Measurements from ENCODE around the gene CACNA2D2. TPM values are rescaled to one million over a fixed set of nuclear protein-coding genes. Genes with fewer than 3 reads are reported as not detected.

The CACNA2D2 gene
- total RNA-seq, 1 experiment from 2014 or later: not detected

DNA sequence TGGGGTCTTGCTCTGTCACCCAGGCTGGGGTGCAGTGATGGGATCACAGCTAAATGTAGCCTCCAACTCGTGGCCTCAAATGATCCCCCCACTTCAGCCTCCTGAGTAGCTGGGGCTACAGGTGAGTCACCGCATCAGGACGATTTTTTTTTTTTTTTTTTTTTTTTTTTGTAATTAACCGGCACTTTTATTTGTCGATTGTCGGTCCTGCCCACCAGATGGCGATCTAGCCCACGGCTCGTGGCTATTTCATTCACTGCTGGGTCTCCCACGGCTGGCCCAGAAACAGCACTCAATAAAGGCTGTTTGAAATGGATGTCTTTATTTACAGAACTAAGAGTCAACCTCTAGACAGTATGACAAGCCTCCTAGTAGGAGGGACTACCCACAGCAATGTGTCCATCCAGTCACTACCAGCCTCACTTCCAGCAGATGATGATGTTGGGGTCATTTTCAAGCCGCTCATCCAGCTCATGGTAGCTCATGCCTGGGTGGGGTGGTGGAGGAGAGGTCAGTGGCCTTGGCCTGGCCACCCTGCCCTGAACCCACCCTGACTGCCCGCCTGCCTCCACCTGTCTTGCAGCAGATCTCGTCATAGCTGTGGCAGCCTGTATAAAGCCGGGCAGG lies 156.1 kb downstream of the CACNA2D2 start:
- peaks cover 35% of the 10 kb centered on the region for H3K4me1 ChIP-seq (ENCODE audit: low read length)

GRCh38 chr3:50345586-50346234 lies 157.7 kb downstream of the CACNA2D2 start, which contains the start of gene ZMYND10:
Gene ZMYND10 (minus strand): TSS chr3:50345732. CDS start chr3:50345579, 153 bp downstream.
- no peak within 1 kb of the TSS for H3K9ac ChIP-seq (ENCODE audit: low read length)
- DNase-seq: peak; percentile 82
- H3K4me3 ChIP-seq (ENCODE audit: low read length): peak within 1 kb of the TSS; percentile 36; the same call in 1 of the 2 replicates
- no peaks in the 10 kb centered on the region for H4K20me1 ChIP-seq (ENCODE audit: insufficient read depth, low read depth, low read length)
- H3K27me3 ChIP-seq (ENCODE audit: low read length): no peaks in the 10 kb centered on the region
- H3K79me2 ChIP-seq (ENCODE audit: low read length): peaks cover 15% of the 10 kb centered on the region
- no peak within 1 kb of the TSS for H2AFZ ChIP-seq (ENCODE audit: low read length)
- no peak within 1 kb of the TSS for H3K27ac ChIP-seq (ENCODE audit: low read length)
- H3K9me3 ChIP-seq (ENCODE audit: low read length): no peaks in the 10 kb centered on the region
- peaks cover 36% of the 10 kb centered on the region for H3K4me1 ChIP-seq (ENCODE audit: low read length)
- peak within 1 kb of the TSS; percentile 45 for H3K4me2 ChIP-seq (ENCODE audit: low read depth, low read length, poor library complexity, severe bottlenecking)
- H3K9me2 ChIP-seq (replicated peaks; ENCODE audit: insufficient read depth, low read length): no peaks in the 10 kb centered on the region
- H3K36me3 ChIP-seq (ENCODE audit: insufficient read depth, low read length): no peaks in the 10 kb centered on the region

More for the DNA sequence above, 156.1 kb downstream of the CACNA2D2 start:
- Histone ChIP-seq H3K4me2 (ENCODE audit: low read depth, low read length, poor library complexity, severe bottlenecking) (no peak overlapping the region), H3K4me3 (ENCODE audit: low read length) (no peak overlapping the region), H3K27ac (ENCODE audit: low read length) (no peak overlapping the region), H3K36me3 (ENCODE audit: insufficient read depth, low read length) (no peaks in the 10 kb centered on the region), H3K27me3 (ENCODE audit: low read length) (no peaks in the 10 kb centered on the region), H3K9me3 (ENCODE audit: low read length) (no peaks in the 10 kb centered on the region), H3K9ac (ENCODE audit: low read length) (no peak overlapping the region), H4K20me1 (ENCODE audit: insufficient read depth, low read depth, low read length) (no peaks in the 10 kb centered on the region), H3K9me2 (replicated peaks; ENCODE audit: insufficient read depth, low read length) (no peaks in the 10 kb centered on the region), H2AFZ (ENCODE audit: low read length) (no peak overlapping the region), H3K79me2 (ENCODE audit: low read length) (peaks cover 24% of the 10 kb centered on the region)
- DNase-seq: peak; percentile 93

- Histone ChIP-seq H3K27me3 (ENCODE audit: low read length) (no peaks in the 10 kb centered on the region), H4K20me1 (ENCODE audit: insufficient read depth, low read depth, low read length) (no peaks in the 10 kb centered on the region), H3K79me2 (ENCODE audit: low read length) (peaks cover 15% of the 10 kb centered on the region), H3K4me2 (ENCODE audit: low read depth, low read length, poor library complexity, severe bottlenecking) (no peak overlapping the region), H3K27ac (ENCODE audit: low read length) (no peak overlapping the region), H3K4me1 (ENCODE audit: low read length) (peaks cover 38% of the 10 kb centered on the region), H3K9me3 (ENCODE audit: low read length) (no peaks in the 10 kb centered on the region), H3K36me3 (ENCODE audit: insufficient read depth, low read length) (no peaks in the 10 kb centered on the region), H3K9me2 (replicated peaks; ENCODE audit: insufficient read depth, low read length) (no peaks in the 10 kb centered on the region), H3K4me3 (ENCODE audit: low read length) (no peak overlapping the region), H3K9ac (ENCODE audit: low read length) (no peak overlapping the region), H2AFZ (ENCODE audit: low read length) (no peak overlapping the region)
- DNase-seq: no peak
These were observed 158.4 kb downstream of the CACNA2D2 start for GRCh38 chr3:50345008-50345407.

DNA sequence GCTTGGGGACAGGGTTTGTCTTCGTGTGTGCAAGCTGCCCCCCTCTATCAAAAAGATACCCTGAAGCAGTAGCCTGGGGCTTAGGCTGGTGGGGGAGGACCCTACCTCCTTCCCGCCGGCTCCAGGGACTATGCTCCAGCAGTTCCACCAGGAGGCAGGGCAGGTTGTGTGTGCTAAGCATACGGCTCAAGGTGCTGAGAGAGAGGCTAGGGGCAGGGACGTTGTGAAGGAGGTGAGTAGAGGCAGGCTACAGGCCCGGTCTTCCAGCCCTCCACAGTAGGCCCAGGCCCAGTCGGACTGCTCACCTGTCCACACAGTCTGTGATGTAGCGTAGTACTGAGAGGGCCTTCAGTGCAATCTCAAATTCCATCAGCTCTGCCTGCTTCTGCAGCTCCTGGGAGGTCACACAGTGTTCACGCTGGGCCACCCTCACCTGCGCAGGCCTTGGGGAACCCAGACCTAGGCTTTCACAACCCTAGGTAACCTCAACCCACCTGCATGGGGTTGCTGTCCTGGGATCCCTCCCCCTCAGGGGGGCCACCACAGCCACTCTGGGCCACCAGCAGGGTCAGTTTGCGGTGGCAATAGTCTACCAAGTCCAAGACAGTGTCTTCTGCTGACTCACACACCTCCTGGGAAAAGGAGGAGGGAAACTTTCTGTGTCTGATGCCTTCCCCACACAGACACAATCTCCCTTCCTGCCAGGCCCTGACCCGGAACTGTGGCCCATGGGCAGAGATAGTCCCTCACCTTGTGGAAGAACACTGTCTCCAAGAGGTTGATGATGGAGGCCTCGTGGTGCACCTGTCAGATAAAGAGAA lies 160.4 kb downstream of the CACNA2D2 start:
- no peak overlapping the region for H3K4me3 ChIP-seq (ENCODE audit: low read length)
- H3K27me3 ChIP-seq (ENCODE audit: low read length): no peaks in the 10 kb centered on the region
- peaks cover 23% of the 10 kb centered on the region for H3K79me2 ChIP-seq (ENCODE audit: low read length)
- no peak overlapping the region for H3K9ac ChIP-seq (ENCODE audit: low read length)
- H4K20me1 ChIP-seq (ENCODE audit: insufficient read depth, low read depth, low read length): no peaks in the 10 kb centered on the region
- H3K9me2 ChIP-seq (replicated peaks; ENCODE audit: insufficient read depth, low read length): no peaks in the 10 kb centered on the region
- H3K36me3 ChIP-seq (ENCODE audit: insufficient read depth, low read length): no peaks in the 10 kb centered on the region
- H3K9me3 ChIP-seq (ENCODE audit: low read length): no peaks in the 10 kb centered on the region
- no peak for DNase-seq
- no peak overlapping the region for H2AFZ ChIP-seq (ENCODE audit: low read length)
- no peak overlapping the region for H3K27ac ChIP-seq (ENCODE audit: low read length)
- no peak overlapping the region for H3K4me2 ChIP-seq (ENCODE audit: low read depth, low read length, poor library complexity, severe bottlenecking)
- peaks cover 43% of the 10 kb centered on the region for H3K4me1 ChIP-seq (ENCODE audit: low read length)

DNA sequence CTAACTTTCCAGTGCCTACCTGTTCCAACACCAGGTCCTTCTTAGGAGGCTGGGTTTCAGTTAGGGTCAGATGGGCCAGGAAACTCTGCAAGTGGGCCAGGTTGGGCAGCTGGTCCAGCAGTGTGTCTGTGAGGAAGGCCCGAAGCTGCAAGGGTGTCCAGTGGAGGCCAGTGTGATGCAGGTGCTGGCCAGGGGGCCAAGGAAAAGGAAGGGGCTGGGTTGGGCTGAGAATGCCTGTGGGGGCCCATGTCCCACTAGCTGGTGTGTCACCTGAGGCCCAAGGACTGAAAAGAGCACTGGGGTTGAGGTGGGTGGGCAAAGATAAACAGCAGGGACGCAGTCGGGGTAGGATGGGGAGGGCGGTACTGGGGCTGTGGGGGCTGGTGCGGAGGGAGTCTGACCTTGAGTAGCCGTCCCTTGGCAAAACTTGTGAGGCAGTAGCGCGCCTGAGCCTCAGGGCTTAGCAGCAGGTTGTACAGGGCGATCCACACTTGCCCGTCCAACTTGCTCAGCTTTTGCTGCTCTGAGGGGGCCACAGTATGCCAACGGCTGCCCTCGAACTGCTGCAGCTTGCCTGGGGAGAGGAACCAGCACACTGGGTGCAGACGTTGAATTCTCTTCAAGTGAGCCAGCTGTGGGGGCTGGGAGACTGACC lies 161.3 kb downstream of the CACNA2D2 start:
- Histone ChIP-seq H3K9ac (ENCODE audit: low read length) (peak overlapping the region; percentile 99), H3K9me3 (ENCODE audit: low read length) (no peaks in the 10 kb centered on the region), H3K27ac (ENCODE audit: low read length) (no peak overlapping the region), H3K4me1 (ENCODE audit: low read length) (peaks cover 48% of the 10 kb centered on the region), H2AFZ (ENCODE audit: low read length) (no peak overlapping the region), H4K20me1 (ENCODE audit: insufficient read depth, low read depth, low read length) (no peaks in the 10 kb centered on the region), H3K79me2 (ENCODE audit: low read length) (peaks cover 29% of the 10 kb centered on the region), H3K36me3 (ENCODE audit: insufficient read depth, low read length) (no peaks in the 10 kb centered on the region), H3K4me3 (ENCODE audit: low read length) (no peak overlapping the region), H3K9me2 (replicated peaks; ENCODE audit: insufficient read depth, low read length) (no peaks in the 10 kb centered on the region), H3K4me2 (ENCODE audit: low read depth, low read length, poor library complexity, severe bottlenecking) (peak overlapping the region; percentile 97), H3K27me3 (ENCODE audit: low read length) (no peaks in the 10 kb centered on the region)
- DNase-seq: no peak

GRCh38 chr3:50341537-50341936 lies 161.9 kb downstream of the CACNA2D2 start:
- H3K4me1 ChIP-seq (ENCODE audit: low read length): peaks cover 48% of the 10 kb centered on the region

DNA sequence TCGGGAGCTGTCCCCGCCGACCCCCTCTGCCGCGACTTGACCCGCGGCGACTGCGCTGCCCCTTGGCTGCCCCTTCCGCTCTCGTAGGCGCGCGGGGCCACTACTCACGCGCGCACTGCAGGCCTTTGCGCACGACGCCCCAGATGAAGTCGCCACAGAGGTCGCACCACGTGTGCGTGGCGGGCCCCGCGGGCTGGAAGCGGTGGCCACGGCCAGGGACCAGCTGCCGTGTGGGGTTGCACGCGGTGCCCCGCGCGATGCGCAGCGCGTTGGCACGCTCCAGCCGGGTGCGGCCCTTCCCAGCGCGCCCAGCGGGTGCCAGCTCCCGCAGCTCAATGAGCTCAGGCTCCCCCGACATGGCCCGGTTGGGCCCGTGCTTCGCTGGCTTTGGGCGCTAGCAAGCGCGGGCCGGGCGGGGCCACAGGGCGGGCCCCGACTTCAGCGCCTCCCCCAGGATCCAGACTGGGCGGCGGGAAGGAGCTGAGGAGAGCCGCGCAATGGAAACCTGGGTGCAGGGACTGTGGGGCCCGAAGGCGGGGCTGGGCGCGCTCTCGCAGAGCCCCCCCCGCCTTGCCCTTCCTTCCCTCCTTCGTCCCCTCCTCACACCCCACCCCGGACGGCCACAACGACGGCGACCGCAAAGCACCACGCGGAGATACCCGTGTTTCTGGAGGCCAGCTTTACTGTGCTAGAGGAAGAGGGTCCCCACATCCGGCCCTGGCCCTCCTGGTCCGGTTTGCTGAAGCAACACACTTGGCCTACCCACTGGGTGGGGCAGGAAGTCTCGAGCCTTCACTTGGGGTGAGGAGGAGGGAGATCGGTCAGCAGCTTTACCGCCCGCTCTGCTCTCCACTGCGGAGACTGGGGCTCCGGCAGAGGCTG lies 162.7 kb downstream of the CACNA2D2 start, which contains the start of gene RASSF1:
Gene RASSF1 (minus strand): TSS at position 389 of the 882 bp plus-strand sequence. CDS start 31 bp downstream, at position 358.
- Histone ChIP-seq H3K4me1 (ENCODE audit: low read length) (peaks cover 54% of the 10 kb centered on the region), H2AFZ (ENCODE audit: low read length) (no peak within 1 kb of the TSS; the same call in 1 of the 2 replicates), H3K4me3 (ENCODE audit: low read length) (peak within 1 kb of the TSS; percentile 95), H3K27me3 (ENCODE audit: low read length) (no peaks in the 10 kb centered on the region), H3K36me3 (ENCODE audit: insufficient read depth, low read length) (peaks cover 10% of the 10 kb centered on the region; the same call in 1 of the 2 replicates), H3K4me2 (ENCODE audit: low read depth, low read length, poor library complexity, severe bottlenecking) (peak within 1 kb of the TSS; percentile 97), H4K20me1 (ENCODE audit: insufficient read depth, low read depth, low read length) (peaks cover 9% of the 10 kb centered on the region; the same call in 1 of the 2 replicates), H3K9me3 (ENCODE audit: low read length) (no peaks in the 10 kb centered on the region), H3K9me2 (replicated peaks; ENCODE audit: insufficient read depth, low read length) (no peaks in the 10 kb centered on the region), H3K79me2 (ENCODE audit: low read length) (peaks cover 44% of the 10 kb centered on the region), H3K9ac (ENCODE audit: low read length) (peak within 1 kb of the TSS; percentile 99), H3K27ac (ENCODE audit: low read length) (peak within 1 kb of the TSS; percentile 91)
- peak; percentile 91 for DNase-seq

More at GRCh38 chr3:50341537-50341936, 161.9 kb downstream of the CACNA2D2 start:
- Histone ChIP-seq H3K9me2 (replicated peaks; ENCODE audit: insufficient read depth, low read length) (no peaks in the 10 kb centered on the region), H3K4me2 (ENCODE audit: low read depth, low read length, poor library complexity, severe bottlenecking) (peak overlapping the region; percentile 97), H3K79me2 (ENCODE audit: low read length) (peaks cover 35% of the 10 kb centered on the region), H3K36me3 (ENCODE audit: insufficient read depth, low read length) (peaks cover 2% of the 10 kb centered on the region; the same call in 1 of the 2 replicates), H2AFZ (ENCODE audit: low read length) (no peak overlapping the region; the same call in 1 of the 2 replicates), H3K27ac (ENCODE audit: low read length) (peak overlapping the region; percentile 91; the same call in 1 of the 2 replicates), H3K4me3 (ENCODE audit: low read length) (peak overlapping the region; percentile 95), H3K27me3 (ENCODE audit: low read length) (no peaks in the 10 kb centered on the region), H4K20me1 (ENCODE audit: insufficient read depth, low read depth, low read length) (peaks cover 3% of the 10 kb centered on the region; the same call in 1 of the 2 replicates), H3K9me3 (ENCODE audit: low read length) (no peaks in the 10 kb centered on the region), H3K9ac (ENCODE audit: low read length) (peak overlapping the region; percentile 99)
- no peak for DNase-seq

Data from Karpas-422 (cell line).